Fibroblast of mammary gland (primary cell): Measurements from ENCODE around the gene PRKCH.

Experiments used
- DNase-seq: peaks from one replicate; pipeline ENCODE4 v3.0.0-alpha.2; 2010; ENCODE audit warnings: low read depth
- H3K4me3 ChIP-seq: 2 replicates; pipeline ENCODE4 v1.5.1; 2011; ENCODE audit warnings: low read depth, mild to moderate bottlenecking, low read length, moderate library complexity; ENCODE audit not compliant: control insufficient read depth
- TF ChIP-seq, protein P1 (sequence below): conservative IDR thresholded peaks from 2 replicates; pipeline ENCODE4 v1.5.1; 2011; ENCODE audit warnings: low read depth, low read length, inconsistent platforms; ENCODE audit not compliant: control insufficient read depth, insufficient read depth

The PRKCH gene

DNA sequence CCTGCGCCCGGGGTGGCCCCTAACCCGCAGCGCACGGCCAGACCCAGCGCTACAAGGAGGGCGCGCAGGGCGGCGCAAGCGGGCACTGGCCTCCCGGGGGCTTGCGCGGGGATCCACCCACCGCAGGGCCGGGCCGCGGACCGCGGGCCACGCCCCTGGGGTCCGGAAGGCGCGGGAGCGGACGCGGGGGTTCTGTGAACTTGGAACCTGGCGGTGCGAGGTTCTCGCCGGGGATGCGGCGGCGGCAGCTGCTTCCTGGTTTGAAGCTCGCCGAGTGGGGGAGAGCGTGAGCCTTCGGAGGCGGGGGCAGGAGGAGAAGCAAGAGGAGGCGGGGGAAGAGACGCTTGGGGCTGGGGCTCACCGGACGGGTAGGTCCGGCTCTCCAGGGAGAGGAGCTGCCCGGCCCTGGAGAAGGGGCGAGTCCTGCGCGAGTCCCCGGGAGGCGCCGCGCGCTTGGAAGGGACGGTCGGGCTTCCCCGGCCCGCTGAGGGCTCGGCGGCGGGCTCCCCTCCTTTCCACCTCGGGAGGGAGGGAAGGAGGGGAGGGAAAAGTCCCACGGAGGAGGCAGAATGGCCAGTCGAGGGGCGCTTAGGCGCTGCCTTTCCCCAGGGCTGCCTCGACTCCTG is at the start of gene PRKCH:
Gene PRKCH, plus strand, starts transcription at position 195 of the 626 bp plus-strand sequence. CDS start 523 bp downstream, outside the sequence.
- peak; percentile 12 for DNase-seq
- TF ChIP-seq, protein P1, sequence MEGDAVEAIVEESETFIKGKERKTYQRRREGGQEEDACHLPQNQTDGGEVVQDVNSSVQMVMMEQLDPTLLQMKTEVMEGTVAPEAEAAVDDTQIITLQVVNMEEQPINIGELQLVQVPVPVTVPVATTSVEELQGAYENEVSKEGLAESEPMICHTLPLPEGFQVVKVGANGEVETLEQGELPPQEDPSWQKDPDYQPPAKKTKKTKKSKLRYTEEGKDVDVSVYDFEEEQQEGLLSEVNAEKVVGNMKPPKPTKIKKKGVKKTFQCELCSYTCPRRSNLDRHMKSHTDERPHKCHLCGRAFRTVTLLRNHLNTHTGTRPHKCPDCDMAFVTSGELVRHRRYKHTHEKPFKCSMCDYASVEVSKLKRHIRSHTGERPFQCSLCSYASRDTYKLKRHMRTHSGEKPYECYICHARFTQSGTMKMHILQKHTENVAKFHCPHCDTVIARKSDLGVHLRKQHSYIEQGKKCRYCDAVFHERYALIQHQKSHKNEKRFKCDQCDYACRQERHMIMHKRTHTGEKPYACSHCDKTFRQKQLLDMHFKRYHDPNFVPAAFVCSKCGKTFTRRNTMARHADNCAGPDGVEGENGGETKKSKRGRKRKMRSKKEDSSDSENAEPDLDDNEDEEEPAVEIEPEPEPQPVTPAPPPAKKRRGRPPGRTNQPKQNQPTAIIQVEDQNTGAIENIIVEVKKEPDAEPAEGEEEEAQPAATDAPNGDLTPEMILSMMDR, result no peak
- peak within 1 kb of the TSS; percentile 35 for H3K4me3 ChIP-seq

DNA sequence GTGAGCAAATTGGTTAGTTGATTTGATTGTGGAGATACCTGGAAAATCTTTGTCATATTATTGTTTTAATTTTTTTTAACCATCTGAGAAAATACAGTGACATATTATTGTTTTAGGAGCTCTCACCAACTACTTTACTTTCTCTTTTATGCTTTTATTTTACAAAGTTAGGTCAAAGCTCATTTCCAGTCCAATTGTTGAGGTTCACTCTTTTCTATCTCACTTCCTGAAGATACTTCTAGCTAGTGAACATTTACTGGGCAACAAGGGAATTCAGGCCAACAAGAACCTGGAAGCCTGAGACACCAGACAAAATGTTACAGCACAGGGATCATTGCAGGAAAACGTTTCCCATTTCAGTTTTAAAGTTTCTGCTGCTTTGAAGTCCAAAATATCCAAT is 44.1 kb upstream of the PRKCH start:
- no peak for DNase-seq
- TF ChIP-seq, protein P1, result no peak
- H3K4me3 ChIP-seq, result no peak overlapping the region

DNA sequence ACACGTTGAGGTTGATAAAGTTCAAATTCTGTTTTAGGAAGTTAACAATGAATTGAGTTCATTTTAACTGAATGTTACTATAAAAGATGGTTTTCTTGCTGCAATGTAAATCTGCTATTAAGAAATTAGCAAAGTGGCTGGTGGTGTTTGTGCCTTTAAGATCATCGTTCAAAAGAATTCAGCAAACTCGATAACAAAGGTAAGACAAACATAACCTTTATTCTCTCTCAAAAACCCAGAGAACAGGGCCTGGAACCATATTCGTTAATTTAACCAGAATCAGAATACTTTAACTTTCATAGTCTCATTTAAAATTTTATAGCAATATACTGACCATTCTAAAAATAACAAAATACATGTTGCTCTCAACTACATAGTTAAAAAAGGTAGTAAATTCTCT is 43.6 kb upstream of the PRKCH start:
- TF ChIP-seq, protein P1, result no peak
- H3K4me3 ChIP-seq, result no peak overlapping the region
- no peak for DNase-seq

DNA sequence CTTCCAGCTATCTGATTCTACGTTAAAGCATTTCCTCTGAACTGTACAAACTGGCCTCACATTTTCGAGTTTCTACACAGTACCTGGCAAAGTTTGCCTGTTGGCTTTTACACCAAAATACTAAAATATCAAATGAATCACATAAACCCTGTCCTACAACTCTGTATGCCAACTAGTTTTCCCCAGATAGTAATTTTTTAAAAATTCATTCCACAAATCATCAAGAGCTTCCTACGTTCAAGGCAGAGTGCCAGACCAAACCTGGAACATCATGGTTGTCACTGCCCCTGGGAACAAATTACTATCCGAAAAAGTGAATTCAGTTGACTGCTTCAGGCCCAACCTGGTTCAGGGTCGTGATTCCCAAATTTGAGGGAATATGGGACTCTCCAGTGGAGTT is 42.3 kb upstream of the PRKCH start:
- no peak for DNase-seq
- H3K4me3 ChIP-seq, result no peak overlapping the region
- TF ChIP-seq, protein P1, result no peak

DNA sequence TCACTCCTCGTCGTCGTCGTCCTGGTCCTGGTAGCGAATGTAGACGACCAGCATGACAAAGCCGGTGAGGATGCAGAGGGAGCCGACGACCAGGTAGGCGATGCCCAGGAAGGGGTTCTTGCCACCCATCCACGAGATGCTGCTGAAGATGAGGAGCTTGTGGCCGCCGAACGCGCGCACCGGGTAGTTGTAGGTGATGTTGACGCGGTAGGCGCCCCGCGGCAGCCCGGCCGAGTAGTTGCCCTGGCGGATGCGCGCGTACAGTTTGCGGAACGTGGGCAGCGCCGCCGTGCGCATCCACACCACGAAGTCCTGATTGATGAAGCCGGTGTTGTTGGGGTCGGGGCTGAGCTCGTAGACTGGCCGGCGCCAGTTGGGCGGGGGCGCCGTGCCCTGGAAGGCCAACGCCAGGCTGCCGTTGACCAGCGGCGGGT is 41.3 kb upstream of the PRKCH start:
- no peak overlapping the region for H3K4me3 ChIP-seq
- DNase-seq, result no peak
- TF ChIP-seq, protein P1, result no peak

DNA sequence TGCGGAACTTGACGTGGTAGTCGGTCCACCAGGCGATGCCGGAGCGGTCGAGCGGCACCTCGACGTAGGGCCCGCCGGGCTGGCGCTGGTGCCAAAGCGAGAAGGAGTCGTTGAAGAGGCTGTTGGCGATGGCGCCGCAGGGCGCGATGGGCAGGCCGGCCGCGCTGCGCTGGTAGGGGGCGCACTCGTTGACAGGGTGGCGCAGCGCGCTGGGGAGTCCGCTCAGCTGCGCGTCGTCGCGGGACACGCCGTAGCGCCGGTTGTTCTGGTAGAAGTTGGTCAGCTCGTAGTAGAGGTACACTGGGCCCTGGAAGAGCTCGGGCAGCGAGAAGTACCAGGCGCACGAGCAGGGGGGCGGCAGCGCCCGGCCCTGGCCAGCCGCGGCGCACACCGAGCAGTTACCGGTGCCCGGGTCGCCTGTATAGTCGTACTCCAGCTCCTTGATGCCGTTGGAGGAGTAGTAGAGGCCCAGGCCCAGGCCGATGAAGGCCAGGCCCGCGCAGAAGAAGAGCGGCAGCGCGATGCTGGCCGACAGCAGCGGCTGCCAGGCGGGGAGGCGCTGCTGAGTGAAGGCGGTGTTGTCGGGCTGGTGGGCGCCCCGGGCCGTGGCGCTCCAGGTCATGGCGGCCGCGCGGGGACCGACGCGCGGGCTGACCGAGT is 40.7 kb upstream of the PRKCH start:
- H3K4me3 ChIP-seq, result no peak overlapping the region
- TF ChIP-seq, protein P1, result no peak
- DNase-seq, result no peak
